VCaP (cell line): Measurements from ENCODE around the gene PRR30.

Experiments used
- H3K27ac ChIP-seq: fragments of 450-650 bp; 2 replicates; pipeline ENCODE4 v1.5.1; 2017
- CTCF ChIP-seq: fragments of 450-650 bp; conservative IDR thresholded peaks from 2 replicates; pipeline ENCODE4 v1.5.1; 2017; ENCODE audit warnings: mild to moderate bottlenecking, moderate library complexity

Gene PRR30

GRCh38 chr2:27091746-27092695 is 47.2 kb downstream of the PRR30 start:
- no peak for TF ChIP-seq CTCF
- no peak overlapping the region for H3K27ac ChIP-seq

GRCh38 chr2:27089111-27089954 is 49.9 kb downstream of the PRR30 start:
- no peak overlapping the region for H3K27ac ChIP-seq
- TF ChIP-seq CTCF = no peak

GRCh38 chr2:27088634-27089033 is 50.6 kb downstream of the PRR30 start:
- no peak for TF ChIP-seq CTCF

GRCh38 chr2:27087823-27088410 is 51.3 kb downstream of the PRR30 start:
- no peak for TF ChIP-seq CTCF
- H3K27ac ChIP-seq = no peak overlapping the region

More at GRCh38 chr2:27088634-27089033, 50.6 kb downstream of the PRR30 start:
- no peak overlapping the region for H3K27ac ChIP-seq
